Measurements from ENCODE around the gene PNPO.

PNPO gene

GRCh38 chr17:47998044-47998443, 56.7 kb downstream of the PNPO start:
- DNase-seq (ENCODE audit: low spot score in 2 of 2), result no peak
- Mint-ChIP-seq H3K36me3 (no peaks in the 10 kb centered on the region), H3K9me3 (no peaks in the 10 kb centered on the region), H3K4me3 (no peak overlapping the region), H3K27ac (no peak overlapping the region), H3K27me3 (peaks cover 8% of the 10 kb centered on the region), H3K4me1 (peaks cover 6% of the 10 kb centered on the region)
- ATAC-seq (ENCODE audit: low read depth), result no peak

All from memory B cell (primary cell).